NOMO-1 (cell line): Measurements from ENCODE around the gene OR6C4.
"Not testable (repeated sequence)": the region's sequence is repeated elsewhere in the genome, so short reads cannot be mapped to it uniquely, and the experiment has no call there.

ENCODE experiments used
- DNase-seq, 2 experiments: peaks; one replicate each; lab custom pipeline; 2025; ENCODE audit not compliant: unreplicated experiment in 2 of 2; lab: John Stamatoyannopoulos, UW

OR6C4 gene

DNA sequence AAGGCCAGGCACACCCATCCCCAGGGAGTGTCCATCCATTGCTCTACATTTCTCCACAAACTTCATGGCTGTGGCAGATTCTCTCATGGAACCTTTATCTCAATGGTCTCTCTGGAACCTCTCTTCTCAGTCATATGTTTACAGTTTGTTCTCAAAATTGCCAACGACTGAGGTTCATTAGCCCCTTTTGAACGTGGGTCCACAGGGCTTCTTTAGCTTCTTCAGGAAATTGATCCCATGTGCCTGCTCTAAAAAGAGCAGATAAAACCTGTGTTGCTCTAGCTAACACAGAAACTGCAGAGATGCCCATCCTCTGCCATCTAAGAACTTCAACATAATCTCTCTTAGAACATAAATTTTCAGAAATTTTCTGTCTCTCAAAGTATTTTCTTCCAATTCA, at the start of gene OR6C4:
OR6C4 (plus strand) TSS at position 301 of the 400 bp plus-strand sequence. CDS start 1,625 bp downstream, outside the sequence.
- DNase-seq = no peak

DNA sequence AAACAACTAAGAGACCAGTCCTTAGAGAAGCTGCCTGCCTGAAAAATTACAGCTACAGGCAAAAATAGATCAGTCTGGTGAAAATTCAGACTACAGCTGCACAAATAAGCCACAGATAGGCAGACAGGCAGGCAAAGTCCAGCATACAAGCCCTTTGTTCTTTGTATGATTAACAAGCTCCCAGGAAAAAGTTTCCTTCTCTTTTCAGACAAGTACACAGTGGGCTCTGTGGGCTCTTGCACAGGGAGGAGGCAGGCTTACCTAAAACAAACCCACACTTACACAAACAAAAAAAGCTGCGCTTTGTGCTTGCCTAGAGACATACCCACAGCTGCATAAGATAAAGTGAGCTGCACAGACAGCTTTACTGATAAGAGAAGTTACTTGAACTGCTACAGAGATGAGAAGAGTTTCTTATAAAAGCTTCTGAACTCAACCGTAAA, 49.6 kb upstream of the OR6C4 start:
- DNase-seq = no peak

DNA sequence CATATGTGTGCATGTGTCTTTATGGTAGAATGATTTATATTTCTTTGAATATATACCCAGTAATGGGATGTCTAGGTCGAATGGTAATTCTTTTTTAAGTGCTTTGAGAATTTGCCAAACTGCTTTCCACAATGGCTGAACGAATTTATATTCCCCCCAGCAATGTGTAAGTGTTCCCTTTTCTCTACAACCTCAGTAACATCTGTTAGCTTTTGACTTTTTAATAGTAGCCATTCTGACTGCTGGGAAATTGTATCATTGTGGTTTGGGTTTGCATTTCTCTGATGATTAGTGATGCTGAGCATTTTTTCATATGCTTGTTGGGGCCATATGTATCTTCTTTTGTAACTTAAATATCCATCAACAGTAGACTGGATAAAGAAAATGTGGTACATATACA, 47.8 kb upstream of the OR6C4 start:
- no peak for DNase-seq

GRCh38 chr12:55515696-55516095, 33.7 kb upstream of the OR6C4 start:
- DNase-seq = no peak

DNA sequence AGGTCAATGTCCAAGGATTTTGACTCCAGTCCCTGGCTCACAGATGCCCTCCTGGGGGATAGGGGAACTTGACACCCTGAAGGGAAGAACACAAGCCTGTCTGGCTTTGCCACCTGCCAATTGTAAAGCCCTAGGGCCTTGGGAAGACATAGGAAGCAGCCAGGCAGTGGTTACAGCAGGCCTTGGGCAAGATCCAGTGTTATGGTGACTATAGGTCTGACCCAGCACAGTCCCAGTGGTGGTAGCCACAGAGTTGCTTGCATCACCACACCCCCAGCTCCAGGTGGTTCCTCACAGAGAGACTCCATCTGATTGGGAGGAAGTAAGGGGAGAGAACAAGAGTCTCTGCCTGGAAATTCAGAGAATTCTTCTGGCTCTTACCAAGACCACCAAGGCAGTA, 33.0 kb upstream of the OR6C4 start:
- no peak for DNase-seq

DNA sequence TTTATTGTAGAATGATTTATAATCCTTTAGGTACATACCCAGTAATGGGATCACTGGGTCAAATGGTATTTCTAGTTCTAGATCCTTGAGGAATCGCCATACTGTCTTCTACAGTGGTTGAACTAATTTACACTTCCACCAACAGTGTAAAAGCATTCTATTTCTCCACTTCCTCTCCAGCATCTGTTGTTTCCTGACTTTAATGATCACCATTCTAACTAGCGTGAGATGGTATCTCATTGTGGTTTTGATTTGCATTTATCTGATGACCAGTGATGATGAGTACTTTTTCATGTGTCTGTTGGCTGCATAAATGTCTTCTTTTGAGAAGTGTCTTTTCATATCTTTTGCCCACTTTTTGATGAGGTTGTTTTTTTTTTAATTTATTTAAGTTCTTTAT, 1.2 kb upstream of the OR6C4 start:
- DNase-seq = not testable (repeated sequence)

DNA sequence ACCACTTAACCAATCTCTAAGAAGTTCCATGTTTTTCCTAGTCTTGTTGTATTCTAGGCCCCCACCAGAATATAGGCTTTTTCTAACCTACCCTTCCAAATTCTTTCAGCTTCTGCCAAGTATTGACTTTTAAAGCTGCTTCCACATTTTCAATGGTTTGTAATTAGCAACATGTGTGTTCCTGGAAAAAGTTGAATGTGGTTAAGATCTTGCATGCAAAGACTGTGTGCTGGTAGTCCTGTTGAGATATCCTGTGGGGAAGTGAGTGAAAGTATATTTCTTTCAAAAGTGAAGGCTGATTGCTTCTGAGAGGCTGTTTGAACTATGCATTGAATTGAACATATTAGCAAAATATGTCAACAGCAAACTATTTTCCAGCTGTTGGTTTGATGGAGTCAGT, 646 bp upstream of the OR6C4 start:
- peak in 1 of 2 experiments; percentile 37 for DNase-seq

- DNase-seq = no peak
Measured at GRCh38 chr12:55554296-55554695, 4.9 kb downstream of the OR6C4 start.

DNA sequence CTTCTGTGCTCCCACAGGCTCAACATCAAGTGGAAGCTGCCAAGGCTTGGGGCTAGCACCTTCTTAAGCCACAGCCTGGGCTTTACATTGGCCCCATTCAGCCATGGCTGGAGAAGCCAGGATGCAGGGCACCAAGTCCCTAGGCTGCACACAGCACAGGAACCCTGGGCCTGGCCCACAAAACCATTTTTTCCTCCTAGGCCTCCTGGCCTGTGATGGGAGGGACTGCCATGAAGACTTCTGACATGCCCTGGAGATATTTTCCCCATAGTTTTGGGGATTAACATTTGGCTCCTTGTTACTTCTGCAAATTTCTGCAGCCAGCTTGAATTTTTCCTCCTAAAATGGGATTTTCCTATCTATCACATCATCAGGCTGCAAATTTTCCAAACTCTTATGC, 20.7 kb downstream of the OR6C4 start:
- DNase-seq = not testable (repeated sequence)

GRCh38 chr12:55570689-55571088, 21.3 kb downstream of the OR6C4 start:
- not testable (repeated sequence) for DNase-seq

GRCh38 chr12:55572168-55572567, 22.8 kb downstream of the OR6C4 start, which contains the start of gene OR2AP1:
Gene OR2AP1, plus strand, starts transcription at chr12:55572468. Its CDS starts 1,947 bp downstream, at chr12:55574415.
- no peak for DNase-seq

GRCh38 chr12:55582066-55582465, 32.7 kb downstream of the OR6C4 start:
- DNase-seq = no peak

DNA sequence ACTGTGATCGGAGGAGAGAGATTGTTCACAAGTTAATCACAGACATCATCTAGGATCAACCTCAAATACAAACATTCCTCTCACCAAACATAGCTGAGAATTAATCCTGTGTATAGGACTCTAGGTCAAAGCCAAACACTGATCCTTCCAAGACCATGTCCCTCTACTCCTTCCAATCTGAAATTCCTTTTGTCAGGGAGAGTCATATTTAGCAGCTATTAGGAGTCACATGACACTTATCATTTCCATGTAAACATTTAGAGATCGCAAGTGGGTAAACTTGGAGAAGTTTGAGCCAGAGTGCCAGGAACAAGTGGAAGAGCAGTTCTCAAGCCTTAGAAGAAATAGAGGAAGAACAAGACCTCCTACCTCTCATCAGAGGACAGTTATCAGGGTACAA, 36.4 kb downstream of the OR6C4 start:
- DNase-seq = no peak

DNA sequence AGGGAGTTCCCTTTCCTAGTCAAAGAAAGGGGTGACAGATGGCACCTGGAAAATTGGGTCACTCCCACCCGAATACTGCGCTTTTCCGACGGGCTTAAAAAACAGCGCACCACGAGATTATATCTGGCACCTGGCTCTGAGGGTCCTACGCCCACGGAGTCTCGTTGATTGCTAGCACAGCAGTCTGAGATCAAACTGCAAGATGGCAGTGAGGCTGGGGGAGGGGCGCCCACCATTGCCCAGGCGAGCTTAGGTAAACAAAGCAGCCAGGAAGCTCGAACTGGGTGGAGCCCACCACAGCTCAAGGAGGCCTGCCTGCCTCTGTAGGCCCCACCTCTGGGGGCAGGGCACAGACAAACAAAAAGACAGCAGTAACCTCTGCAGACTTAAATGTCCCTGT, 40.8 kb downstream of the OR6C4 start:
- not testable (repeated sequence) for DNase-seq
